K562 (cell line): ENCODE data around the gene TRIM44. TPM values are rescaled to one million over a fixed set of nuclear protein-coding genes. Genes with fewer than 3 reads are reported as not detected.

ENCODE experiments used
- ATAC-seq: fragments of 200-7000 bp; cut with Tn5 transposase; 3 replicates; pipeline ENCODE4 v1.9.1; 2020; ENCODE audit warnings: moderate library complexity
- BruUV-seq: library from RNA; stranded (reverse); fragments of 400-500 nt; replicated peaks from 2 replicates; lab custom pipeline; 2021; lab: Mats Ljungman, UMichigan
- CTCF ChIA-PET: fragments of 300-600 bp; formaldehyde crosslinking; extraction: SDS; loops from one replicate; lab custom pipeline; 2021; ENCODE audit warnings: low intra/inter-chr PET ratio; lab: Yijun Ruan, JAX
- POLR2A ChIA-PET: fragments of 300-600, 350-650 bp; sonication (Branson Sonifier 250); formaldehyde crosslinking; extraction: SDS; loops from one replicate; lab custom pipeline; 2021; ENCODE audit warnings: antibody characterized with exemption, inconsistent platforms; lab: Yijun Ruan, JAX
- DNase-seq, 4 experiments: peaks; one replicate each; pipeline versions ENCODE4 v3.0.0 to v3.0.0-alpha.2; 2011 to 2018; ENCODE audit warnings: low spot score in 3 of 4, mixed read lengths in 3 of 4; ENCODE audit errors: extremely low read depth in 1 of 4
- FAIRE-seq: peaks from 2 replicates; lab custom pipeline; 2011; peaks lifted over from hg19 to GRCh38; lab: Jason Lieb, UNC
- H2AFZ ChIP-seq: 2 replicates; pipeline ENCODE4 v1.6.0; 2011; ENCODE audit warnings: low read depth, low read length, control low read depth, inconsistent platforms
- H3K27ac ChIP-seq: fragments of 200-600 bp; 3 replicates; pipeline ENCODE4 v1.8.0; 2011; ENCODE audit warnings: low read depth, mild to moderate bottlenecking, control low read depth, inconsistent platforms, low read length, moderate library complexity, mixed read lengths; ENCODE audit errors: extremely low read depth
- H3K27me3 ChIP-seq, 2 experiments: fragments of 300-600 bp in 1 of 2; 2 replicates in 1 of 2; 3 replicates in 1 of 2; pipeline versions ENCODE4 v1.6.0 to v1.8.0; 2011; ENCODE audit warnings: inconsistent platforms in 2 of 2, low read length in 2 of 2, mild to moderate bottlenecking in 1 of 2, mixed read lengths in 1 of 2, moderate library complexity in 1 of 2; ENCODE audit not compliant: control insufficient read depth in 2 of 2, insufficient read depth in 2 of 2
- H3K36me3 ChIP-seq: fragments of 300-600 bp; 3 replicates; pipeline ENCODE4 v1.8.0; 2011; ENCODE audit warnings: mild to moderate bottlenecking, low read length, inconsistent platforms; ENCODE audit not compliant: control insufficient read depth, insufficient read depth
- H3K4me1 ChIP-seq, 2 experiments: fragments of 200-600 bp in 1 of 2; replicated peaks in 1 of 2; 2 replicates in 1 of 2; 3 replicates in 1 of 2; pipeline versions ENCODE4 v1.5.1 to v1.8.0; 2011; ENCODE audit warnings: inconsistent platforms in 2 of 2, low read length in 2 of 2, mild to moderate bottlenecking in 1 of 2, mixed read lengths in 1 of 2, moderate library complexity in 1 of 2; ENCODE audit not compliant: control insufficient read depth in 2 of 2, insufficient read depth in 2 of 2
- H3K4me2 ChIP-seq: 2 replicates; pipeline ENCODE4 v1.6.1; 2011; ENCODE audit warnings: low read length, control low read depth, inconsistent platforms, mixed read lengths; ENCODE audit not compliant: insufficient read depth
- H3K4me3 ChIP-seq: fragments of 200-600 bp; sonication (generic), shearing (Covaris generic); 2 replicates; pipeline ENCODE4 v1.5.1; 2016; ENCODE audit warnings: control low read depth, inconsistent platforms
- H3K79me2 ChIP-seq: fragments of 200-600 bp; 3 replicates; pipeline ENCODE4 v1.8.0; 2011; ENCODE audit warnings: low read length, inconsistent platforms; ENCODE audit not compliant: control insufficient read depth, insufficient read depth
- H3K9ac ChIP-seq, 2 experiments: 2 replicates each; pipeline versions ENCODE4 v1.6.0 to v1.6.1; 2011; ENCODE audit warnings: low read depth in 2 of 2, low read length in 2 of 2, control low read depth in 1 of 2, inconsistent platforms in 1 of 2, mild to moderate bottlenecking in 1 of 2, mixed read lengths in 1 of 2; ENCODE audit not compliant: insufficient read depth in 1 of 2
- H3K9me1 ChIP-seq: one replicate; pipeline ENCODE4 v1.6.0; 2011; ENCODE audit warnings: inconsistent platforms, mild to moderate bottlenecking, low read length, moderate library complexity; ENCODE audit not compliant: control insufficient read depth, insufficient read depth
- H3K9me3 ChIP-seq: replicated peaks from 2 replicates; pipeline ENCODE4 v1.5.1; 2011; ENCODE audit warnings: low read depth, low read length, inconsistent platforms; ENCODE audit not compliant: control insufficient read depth, insufficient read depth
- H4K20me1 ChIP-seq: replicated peaks from 2 replicates; pipeline ENCODE4 v1.6.1; 2011; ENCODE audit warnings: low read length, inconsistent platforms, mixed read lengths; ENCODE audit not compliant: control insufficient read depth, insufficient read depth
- HDAC2 ChIP-seq: fragments of 450-650 bp; IDR thresholded peaks from 2 replicates; pipeline ENCODE4 v1.6.1; 2016; ENCODE audit warnings: mild to moderate bottlenecking
- ID3 ChIP-seq, 2 experiments: fragments of 250-450 bp in 1 of 2; fragments of 450-650 bp in 1 of 2; sonication (Bioruptor Pico) in 1 of 2; IDR thresholded peaks; 2 replicates each; pipeline versions ENCODE4 v1.6.1 to v1.8.0; 2016 to 2021; ENCODE audit warnings: mild to moderate bottlenecking in 2 of 2, moderate library complexity in 2 of 2, missing compliant biosample characterization in 1 of 2, missing genetic modification characterization in 1 of 2
- KLF16 ChIP-seq: IDR thresholded peaks from 2 replicates; pipeline ENCODE4 v1.6.1; 2016; ENCODE audit warnings: antibody characterized with exemption
- NFRKB ChIP-seq: fragments of 450-650 bp; IDR thresholded peaks from 2 replicates; pipeline ENCODE4 v1.6.1; 2016; ENCODE audit warnings: low read depth
- NONO ChIP-seq, 2 experiments: fragments of 200-400 bp in 1 of 2; fragments of 450-650 bp in 1 of 2; formaldehyde crosslinking in 1 of 2; IDR thresholded peaks; 2 replicates each; pipeline ENCODE4 v1.6.1; 2017; ENCODE audit warnings: low read depth in 2 of 2, mild to moderate bottlenecking in 2 of 2, moderate library complexity in 2 of 2, low read length in 1 of 2
- RBM15 ChIP-seq: fragments of 200-400 bp; formaldehyde crosslinking; IDR thresholded peaks from 2 replicates; pipeline ENCODE4 v1.6.1; 2018; ENCODE audit warnings: mild to moderate bottlenecking, low read length, moderate library complexity; ENCODE audit not compliant: insufficient read depth
- RHOXF2B ChIP-seq: fragments of 250-450 bp; sonication (Bioruptor Pico); conservative IDR thresholded peaks from 2 replicates; pipeline ENCODE4 v1.5.1; 2021
- STAT5A ChIP-seq: IDR thresholded peaks from 2 replicates; pipeline ENCODE4 v1.6.1; 2012; ENCODE audit warnings: low read length, inconsistent platforms, borderline replicate concordance
- TCF15 ChIP-seq: fragments of 250-450 bp; sonication (Bioruptor Pico); IDR thresholded peaks from 2 replicates; pipeline ENCODE4 v1.8.0; 2022; ENCODE audit warnings: moderate library complexity, mild to moderate bottlenecking, inconsistent platforms
- ZNF134 ChIP-seq: fragments of 250-450 bp; sonication (Bioruptor Pico); conservative IDR thresholded peaks from 2 replicates; pipeline ENCODE4 v1.4.0; 2020
- ZNF140 ChIP-seq: fragments of 250-450 bp; sonication (Bioruptor Pico); IDR thresholded peaks from 2 replicates; pipeline ENCODE4 v1.8.0; 2021; ENCODE audit warnings: moderate library complexity, mild to moderate bottlenecking, inconsistent platforms
- ZNF76 ChIP-seq: fragments of 250-450 bp; sonication (Bioruptor Pico); IDR thresholded peaks from 2 replicates; pipeline ENCODE4 v1.4.0; 2020; ENCODE audit warnings: mild to moderate bottlenecking, moderate library complexity, borderline replicate concordance
- ZNF766 ChIP-seq: fragments of 200-800 bp; sonication (Bioruptor generic); conservative IDR thresholded peaks from 2 replicates; pipeline ENCODE4 v1.6.1; 2016; ENCODE audit warnings: missing genetic modification characterization, missing compliant biosample characterization
- WGBS: fragments of 100-300 bp; shearing (Covaris generic); methylation state at CpG from one replicate; pipeline ENCODE4 v1.1.6; 2016; ENCODE audit warnings: low coverage, mixed read lengths; ENCODE audit not compliant: insufficient coverage; ENCODE audit errors: missing lambda C conversion rate; 5-methylcytosine and 5-hydroxymethylcytosine counted together
- in situ Hi-C: fragments of 300-500 bp; cut with MboI; formaldehyde crosslinking; loops from 4 replicates; pipeline ENCODE4 v1.15.0; 2018; ENCODE audit warnings: inconsistent platforms, mixed read lengths
- intact Hi-C: fragments of 100-400 bp; cut with micrococcal nuclease; formaldehyde crosslinking; loops from 2 replicates; pipeline ENCODE4 v1.14.2; 2022
- polyA plus RNA-seq, 8 experiments: library from polyadenylated mRNA; depleted of rRNA in 4 of 8; stranded (reverse) in 5 of 8; unstranded in 3 of 8; fragments of >200 nt; fragmentation: Nextera tagmentation in 2 of 8; fragmentation: Illumina TruSeq in 1 of 8; extraction: Ambion mirVana in 2 of 8; extraction: Trizol in 1 of 8; gene quantifications; 2 replicates each; pipeline versions ENCODE4 v1.2.1 to v1.2.3, GENCODE V29; 2011 to 2014; ENCODE audit warnings: inconsistent platforms in 1 of 8, missing spikeins in 1 of 8
- total RNA-seq, 7 experiments: library from RNA; depleted of rRNA in 6 of 7; stranded (reverse); fragments of >200 nt in 6 of 7; fragmentation: Illumina TruSeq in 2 of 7; extraction: Trizol in 2 of 7; gene quantifications; 2 replicates each; pipeline versions ENCODE4 v1.2.1 to v1.2.3, GENCODE V29; 2011 to 2021; ENCODE audit warnings: low replicate concordance in 1 of 7
- TF ChIP-seq, protein P1 (sequence below): sonication (generic); formaldehyde crosslinking; IDR thresholded peaks from 2 replicates; pipeline ENCODE4 v1.8.0; 2022; ENCODE audit warnings: mild to moderate bottlenecking, missing genetic modification reagents
- TF ChIP-seq, protein P2 (sequence below): fragments of 450-650 bp; IDR thresholded peaks from 2 replicates; pipeline ENCODE4 v1.7.0; 2016; ENCODE audit warnings: borderline replicate concordance

Gene TRIM44
- total and polyA plus RNA-seq, 9 of the 15 experiments (the other 6 are each of a cell fraction or from before 2014, with no cell fraction given): 8.3 to 105 (median 37.2) TPM

GRCh38 chr11:35812828-35813227 is 150.3 kb downstream of the TRIM44 start:
- Histone ChIP-seq H3K27ac (no peak overlapping the region), H3K27me3 (no peaks in the 10 kb centered on the region), H3K9ac (no peak overlapping the region), H3K9me3 (no peaks in the 10 kb centered on the region), H3K4me2 (no peak overlapping the region), H4K20me1 (no peaks in the 10 kb centered on the region), H3K79me2 (no peaks in the 10 kb centered on the region), H3K4me1 (no peaks in the 10 kb centered on the region), H3K4me3 (no peak overlapping the region), H3K9me1 (no peaks in the 10 kb centered on the region), H3K36me3 (peaks cover 21% of the 10 kb centered on the region; the same call in 1 of the 3 replicates), H2AFZ (no peak overlapping the region)
- ATAC-seq (no peak), FAIRE-seq (no peak), DNase-seq (no peak)
- BruUV-seq: no TSS peak
- WGBS: 46% methylated on average over 4 of the region's 4 CpGs
- ChIA-PET POLR2A (interaction anchor here (0.6 kb wide), 1 partner anchor 1284 kb away, joined by 3 read pairs; no protein-coding TSS in a partner anchor), CTCF (no interaction called here)
- intact Hi-C loops: no loop called here
- in situ Hi-C loops: no loop called here
- TF ChIP-seq KLF16: no peak
- TF ChIP-seq NONO (IDR thresholded peaks at IDR 0.05; ENCODE audit: low read depth in 2 of 2, low read length in 1 of 2): no peak
- TF ChIP-seq, protein P1, sequence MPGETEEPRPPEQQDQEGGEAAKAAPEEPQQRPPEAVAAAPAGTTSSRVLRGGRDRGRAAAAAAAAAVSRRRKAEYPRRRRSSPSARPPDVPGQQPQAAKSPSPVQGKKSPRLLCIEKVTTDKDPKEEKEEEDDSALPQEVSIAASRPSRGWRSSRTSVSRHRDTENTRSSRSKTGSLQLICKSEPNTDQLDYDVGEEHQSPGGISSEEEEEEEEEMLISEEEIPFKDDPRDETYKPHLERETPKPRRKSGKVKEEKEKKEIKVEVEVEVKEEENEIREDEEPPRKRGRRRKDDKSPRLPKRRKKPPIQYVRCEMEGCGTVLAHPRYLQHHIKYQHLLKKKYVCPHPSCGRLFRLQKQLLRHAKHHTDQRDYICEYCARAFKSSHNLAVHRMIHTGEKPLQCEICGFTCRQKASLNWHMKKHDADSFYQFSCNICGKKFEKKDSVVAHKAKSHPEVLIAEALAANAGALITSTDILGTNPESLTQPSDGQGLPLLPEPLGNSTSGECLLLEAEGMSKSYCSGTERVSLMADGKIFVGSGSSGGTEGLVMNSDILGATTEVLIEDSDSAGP: no peak
- TF ChIP-seq HDAC2: no peak
- no peak for TF ChIP-seq RBM15
- TF ChIP-seq STAT5A: no peak
- TF ChIP-seq ZNF140: no peak
- no peak for TF ChIP-seq TCF15 (CRISPR knock-in tag)
- no peak for TF ChIP-seq ZNF76 (CRISPR knock-in tag)
- no peak for TF ChIP-seq ZNF134
- TF ChIP-seq, protein P2, sequence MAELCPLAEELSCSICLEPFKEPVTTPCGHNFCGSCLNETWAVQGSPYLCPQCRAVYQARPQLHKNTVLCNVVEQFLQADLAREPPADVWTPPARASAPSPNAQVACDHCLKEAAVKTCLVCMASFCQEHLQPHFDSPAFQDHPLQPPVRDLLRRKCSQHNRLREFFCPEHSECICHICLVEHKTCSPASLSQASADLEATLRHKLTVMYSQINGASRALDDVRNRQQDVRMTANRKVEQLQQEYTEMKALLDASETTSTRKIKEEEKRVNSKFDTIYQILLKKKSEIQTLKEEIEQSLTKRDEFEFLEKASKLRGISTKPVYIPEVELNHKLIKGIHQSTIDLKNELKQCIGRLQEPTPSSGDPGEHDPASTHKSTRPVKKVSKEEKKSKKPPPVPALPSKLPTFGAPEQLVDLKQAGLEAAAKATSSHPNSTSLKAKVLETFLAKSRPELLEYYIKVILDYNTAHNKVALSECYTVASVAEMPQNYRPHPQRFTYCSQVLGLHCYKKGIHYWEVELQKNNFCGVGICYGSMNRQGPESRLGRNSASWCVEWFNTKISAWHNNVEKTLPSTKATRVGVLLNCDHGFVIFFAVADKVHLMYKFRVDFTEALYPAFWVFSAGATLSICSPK: no peak
- TF ChIP-seq NFRKB: no peak
- TF ChIP-seq ZNF766 (CRISPR knock-in tag): no peak
- TF ChIP-seq RHOXF2B (CRISPR knock-in tag): no peak
- no peak for TF ChIP-seq ID3 (CRISPR knock-in tag; IDR thresholded peaks at IDR 0.05)
- no peak for TF ChIP-seq ID3 (tag; IDR thresholded peaks at IDR 0.05)
- TF ChIP-seq, all 486 proteins: peak for 0
